Islet of Langerhans (tissue), 1 donor: ENCODE data around the gene DGKA.
"Not testable (repeated sequence)": the region's sequence is repeated elsewhere in the genome, so short reads cannot be mapped to it uniquely, and the experiment has no call there.

Experiments used
- FAIRE-seq: peaks from one replicate; lab custom pipeline; 2011; peaks lifted over from hg19 to GRCh38; lab: Jason Lieb, UNC

Gene DGKA

GRCh38 chr12:55999522-55999921 is 68.6 kb downstream of the DGKA start:
- FAIRE-seq: not testable (repeated sequence)

DNA sequence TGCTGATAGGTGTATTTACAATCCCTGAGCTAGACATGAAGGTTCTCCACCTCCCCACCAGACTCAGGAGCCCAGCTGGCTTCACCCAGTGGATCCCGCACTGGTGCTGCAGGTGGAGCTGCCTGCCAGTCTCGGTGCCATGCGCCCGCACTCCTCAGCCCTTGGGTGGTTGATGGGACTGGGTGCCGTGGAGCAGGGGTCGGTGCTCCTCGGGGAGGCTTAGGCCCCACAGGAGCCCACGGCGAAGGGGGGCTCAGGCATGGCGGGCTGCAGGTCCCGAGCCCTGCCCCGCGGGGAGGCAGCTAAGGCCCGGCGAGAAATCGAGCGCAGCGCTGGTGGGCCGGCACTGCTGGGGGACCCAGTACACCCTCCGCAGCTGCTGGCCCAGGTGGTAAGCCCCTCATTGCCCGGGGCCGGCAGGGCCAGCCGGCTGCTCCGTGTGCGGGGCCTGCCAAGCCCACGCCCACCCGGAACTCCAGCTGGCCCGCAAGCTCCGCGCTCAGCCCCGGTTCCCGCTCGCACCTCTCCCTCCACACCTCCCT is 69.1 kb downstream of the DGKA start:
- FAIRE-seq: not testable (repeated sequence)

DNA sequence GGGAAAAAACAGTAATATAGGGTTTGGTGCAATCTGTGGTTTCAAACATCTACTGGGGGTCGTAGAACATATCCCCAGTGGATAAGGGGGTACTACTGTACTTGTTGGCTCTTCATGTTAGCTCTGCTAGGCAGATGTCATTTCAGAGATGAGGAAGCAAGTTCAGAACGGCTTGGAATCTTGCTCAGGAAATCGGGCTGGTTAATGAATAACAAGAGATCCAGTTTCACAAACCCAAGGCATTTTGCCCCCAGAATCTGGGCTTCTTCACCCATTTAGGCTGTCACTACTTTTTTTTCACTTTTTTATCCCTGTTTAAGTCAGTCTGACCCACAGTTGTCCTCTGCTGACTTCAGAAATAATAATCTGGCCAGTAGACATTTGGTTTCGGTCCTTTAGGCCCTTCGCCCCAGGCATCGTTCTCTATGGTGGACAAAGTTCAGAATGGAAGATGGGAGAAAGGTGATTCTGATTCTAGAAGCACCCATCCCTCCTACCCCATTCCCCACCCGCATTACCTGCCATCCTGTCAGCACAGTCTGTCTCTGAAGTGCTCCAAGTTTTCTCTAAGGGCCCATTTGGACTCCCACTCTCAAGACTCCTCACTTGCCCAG is 70.6 kb downstream of the DGKA start:
- no peak for FAIRE-seq

GRCh38 chr12:56003376-56003775 is 72.4 kb downstream of the DGKA start:
- not testable (repeated sequence) for FAIRE-seq
